Aorta (tissue), 5 donors: ENCODE results near the gene TMC4. TPM values are rescaled to one million over a fixed set of nuclear protein-coding genes. Genes with fewer than 3 reads are reported as not detected.
"Not testable (repeated sequence)": the region's sequence is repeated elsewhere in the genome, so short reads cannot be mapped to it uniquely, and the experiment has no call there.

Experiments
- ATAC-seq: fragments of 200-7000 bp; cut with Tn5 transposase; one replicate; pipeline ENCODE4 v1.9.1; 2022; ENCODE audit warnings: moderate library complexity; ENCODE audit not compliant: low FRiP score
- DNase-seq, 2 donors: peaks; one replicate each; pipeline ENCODE4 v3.0.0-alpha.2; 2020
- H3K27ac ChIP-seq, 2 donors: one replicate each; pipeline ENCODE4 v1.5.1; 2013; ENCODE audit warnings: low read length in 2 of 2, mild to moderate bottlenecking in 2 of 2, moderate library complexity in 2 of 2, control low read depth in 1 of 2, inconsistent platforms in 1 of 2, low read depth in 1 of 2
- H3K27me3 ChIP-seq, 2 donors: one replicate each; pipeline ENCODE4 v1.6.1; 2013; ENCODE audit warnings: control low read depth in 1 of 2, low read length in 1 of 2, mild to moderate bottlenecking in 1 of 2, moderate library complexity in 1 of 2; ENCODE audit not compliant: insufficient read depth in 2 of 2, control insufficient read depth in 1 of 2
- H3K36me3 ChIP-seq, 2 donors: one replicate each; pipeline ENCODE4 v1.6.1; 2013; ENCODE audit warnings: control low read depth in 1 of 2, low read length in 1 of 2, mild to moderate bottlenecking in 1 of 2; ENCODE audit not compliant: insufficient read depth in 2 of 2, control insufficient read depth in 1 of 2
- H3K4me1 ChIP-seq, 2 donors: one replicate each; pipeline ENCODE4 v1.6.1; 2013; ENCODE audit warnings: low read length in 2 of 2, control low read depth in 1 of 2, mild to moderate bottlenecking in 1 of 2, moderate library complexity in 1 of 2; ENCODE audit not compliant: insufficient read depth in 2 of 2, control insufficient read depth in 1 of 2
- H3K4me3 ChIP-seq, 2 donors: one replicate each; pipeline ENCODE4 v1.5.1; 2013; ENCODE audit warnings: low read length in 2 of 2, control low read depth in 1 of 2, mild to moderate bottlenecking in 1 of 2
- H3K9me3 ChIP-seq: one replicate; pipeline ENCODE4 v1.6.1; 2013; ENCODE audit warnings: mild to moderate bottlenecking, low read length; ENCODE audit not compliant: control insufficient read depth
- WGBS, 2 donors: extraction: QIAGEN DNeasy Blood & Tissue Kit; methylation state at CpG; one replicate each; pipeline ENCODE4 v1.1.7; 2013; 5-methylcytosine and 5-hydroxymethylcytosine counted together
- intact Hi-C, 2 donors: fragments of 100-400 bp; cut with DNase I; formaldehyde crosslinking; loops; one replicate each; pipeline versions ENCODE4 v1.14.2 to v1.15.0; 2022
- polyA plus RNA-seq, 2 donors: library from polyadenylated mRNA; stranded (reverse); fragments of 200-250 nt; gene quantifications; one replicate each; pipeline ENCODE4 v1.2.3, GENCODE V29; 2013
- total RNA-seq, 2 donors: library from RNA; stranded (reverse); fragmentation: NEBNext Ultra II Directional; extraction: Animal tissue kit (Norgen Biotek cat#: 25700); gene quantifications; one replicate each; pipeline ENCODE4 v1.2.1, GENCODE V29; 2021
- donor health status: healthy with polysubstance abuse.
- donor health status: Bipolar disorder and iron deficiency.
- donor health status: DM: no; HTN: no; CAD: no.
- donor health status: DM: no; HTN: no; CAD: no.
- donor health status: DM: yes; HTN: yes; CAD: no.

TMC4 gene
- total and polyA plus RNA-seq, 4 donors = 0.08 to 15.8 (median 4.3) TPM

GRCh38 chr19:54189145-54189734 lies 16.3 kb upstream of the TMC4 start, which contains the start of gene MBOAT7:
TSS of gene MBOAT7 (minus strand) at chr19:54189580. CDS start at chr19:54188508, 1,072 bp downstream.
- 1% methylated on average over 35 to 64 of the region's 64 CpGs for WGBS, 2 donors
- no peaks in the 10 kb centered on the region for H3K27me3 ChIP-seq
- H3K4me3 ChIP-seq = peak within 1 kb of the TSS; percentile 43 to 81
- peak; percentile 4 for ATAC-seq
- no peaks in the 10 kb centered on the region for H3K9me3 ChIP-seq
- no peak for DNase-seq
- no peaks in the 10 kb centered on the region for H3K36me3 ChIP-seq
- peak within 1 kb of the TSS; percentile 47 to 94 for H3K27ac ChIP-seq
- intact Hi-C loops = no loop called here
- H3K4me1 ChIP-seq = no peaks in the 10 kb centered on the region

GRCh38 chr19:54188215-54188871 lies 15.4 kb upstream of the TMC4 start:
- intact Hi-C loops = no loop called here
- peak in 1 of 2 donors; percentile 58 for DNase-seq
- H3K27ac ChIP-seq = no peak overlapping the region

GRCh38 chr19:54186934-54187381 lies 14.0 kb upstream of the TMC4 start:
- H3K27me3 ChIP-seq = no peaks in the 10 kb centered on the region
- peak in 1 of 2 donors; percentile 49 for DNase-seq
- intact Hi-C loops = no loop called here
- ATAC-seq = no peak
- peaks cover 0 to 2% of the 10 kb centered on the region in 2 donors for H3K36me3 ChIP-seq
- H3K4me1 ChIP-seq = no peaks in the 10 kb centered on the region
- no peak overlapping the region for H3K4me3 ChIP-seq
- no peaks in the 10 kb centered on the region for H3K9me3 ChIP-seq
- 90 to 93% methylated on average over 11 of the region's 11 CpGs for WGBS, 2 donors
- no peak overlapping the region for H3K27ac ChIP-seq

More at GRCh38 chr19:54188215-54188871, 15.4 kb upstream of the TMC4 start:
- 21 to 25% methylated on average over 12 of the region's 12 CpGs for WGBS, 2 donors
- Histone ChIP-seq H3K4me3 (peak overlapping the region in 1 of 2 donors; percentile 81), H3K9me3 (no peaks in the 10 kb centered on the region), H3K27me3 (no peaks in the 10 kb centered on the region), H3K36me3 (peaks cover 0 to under 1% of the 10 kb centered on the region in 2 donors), H3K4me1 (no peaks in the 10 kb centered on the region)
- ATAC-seq = no peak

- Histone ChIP-seq H3K27ac (no peak overlapping the region), H3K9me3 (no peaks in the 10 kb centered on the region), H3K36me3 (peaks cover 0 to 2% of the 10 kb centered on the region in 2 donors), H3K4me3 (no peak overlapping the region), H3K27me3 (no peaks in the 10 kb centered on the region), H3K4me1 (no peaks in the 10 kb centered on the region)
- ATAC-seq = no peak
- 77 to 80% methylated on average over 8 of the region's 8 CpGs for WGBS, 2 donors
- intact Hi-C loops = no loop called here
- DNase-seq = peak in 1 of 2 donors; percentile 35
These were observed 13.4 kb upstream of the TMC4 start for GRCh38 chr19:54186351-54186750.

GRCh38 chr19:54183431-54183830 lies 10.5 kb upstream of the TMC4 start:
- no peak for DNase-seq
- Histone ChIP-seq H3K36me3 (peaks cover 0 to 2% of the 10 kb centered on the region in 2 donors), H3K27me3 (no peaks in the 10 kb centered on the region), H3K4me1 (no peaks in the 10 kb centered on the region), H3K27ac (no peak overlapping the region), H3K9me3 (no peaks in the 10 kb centered on the region), H3K4me3 (no peak overlapping the region)
- WGBS, 2 donors = 89 to 94% methylated on average over 11 of the region's 11 CpGs
- no peak for ATAC-seq
- intact Hi-C loops = no loop called here

- H3K9me3 ChIP-seq, H3K4me1 ChIP-seq, H3K27ac ChIP-seq, H3K4me3 ChIP-seq, H3K27me3 ChIP-seq, intact Hi-C loops, H3K36me3 ChIP-seq, ATAC-seq, DNase-seq: not testable (repeated sequence)
- 87 to 90% methylated on average over 3 of the region's 3 CpGs for WGBS, 2 donors
These were observed 8.9 kb upstream of the TMC4 start for GRCh38 chr19:54181894-54182293.

- ATAC-seq (no peak), DNase-seq (no peak)
- Histone ChIP-seq H3K4me1 (no peaks in the 10 kb centered on the region), H3K27ac (no peak overlapping the region), H3K27me3 (no peaks in the 10 kb centered on the region), H3K36me3 (peaks cover 0 to 2% of the 10 kb centered on the region in 2 donors), H3K4me3 (no peak overlapping the region), H3K9me3 (no peaks in the 10 kb centered on the region)
- intact Hi-C loops = no loop called here
- WGBS, 2 donors = 93 to 94% methylated on average over 36 to 37 of the region's 37 CpGs
These were observed 7.7 kb upstream of the TMC4 start for GRCh38 chr19:54180691-54181091.

- Histone ChIP-seq H3K36me3 (peaks cover 0 to 2% of the 10 kb centered on the region in 2 donors), H3K27ac (no peak overlapping the region), H3K4me1 (no peaks in the 10 kb centered on the region), H3K27me3 (no peaks in the 10 kb centered on the region), H3K9me3 (no peaks in the 10 kb centered on the region), H3K4me3 (no peak overlapping the region)
- ATAC-seq (no peak), DNase-seq (peak in 1 of 2 donors; percentile 35)
- 54 to 55% methylated on average over 10 of the region's 10 CpGs for WGBS, 2 donors
- intact Hi-C loops = no loop called here
These were observed 7.0 kb upstream of the TMC4 start for GRCh38 chr19:54179921-54180461.
